Activated CD4-positive, CD25-positive, alpha-beta regulatory T cell (primary cell): ENCODE results near the gene IPPK.

Experiments used
- DNase-seq, 4 experiments: peaks; one replicate each; lab custom pipeline; 2025; lab: John Stamatoyannopoulos, UW

Gene IPPK, protein sequence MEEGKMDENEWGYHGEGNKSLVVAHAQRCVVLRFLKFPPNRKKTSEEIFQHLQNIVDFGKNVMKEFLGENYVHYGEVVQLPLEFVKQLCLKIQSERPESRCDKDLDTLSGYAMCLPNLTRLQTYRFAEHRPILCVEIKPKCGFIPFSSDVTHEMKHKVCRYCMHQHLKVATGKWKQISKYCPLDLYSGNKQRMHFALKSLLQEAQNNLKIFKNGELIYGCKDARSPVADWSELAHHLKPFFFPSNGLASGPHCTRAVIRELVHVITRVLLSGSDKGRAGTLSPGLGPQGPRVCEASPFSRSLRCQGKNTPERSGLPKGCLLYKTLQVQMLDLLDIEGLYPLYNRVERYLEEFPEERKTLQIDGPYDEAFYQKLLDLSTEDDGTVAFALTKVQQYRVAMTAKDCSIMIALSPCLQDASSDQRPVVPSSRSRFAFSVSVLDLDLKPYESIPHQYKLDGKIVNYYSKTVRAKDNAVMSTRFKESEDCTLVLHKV

DNA sequence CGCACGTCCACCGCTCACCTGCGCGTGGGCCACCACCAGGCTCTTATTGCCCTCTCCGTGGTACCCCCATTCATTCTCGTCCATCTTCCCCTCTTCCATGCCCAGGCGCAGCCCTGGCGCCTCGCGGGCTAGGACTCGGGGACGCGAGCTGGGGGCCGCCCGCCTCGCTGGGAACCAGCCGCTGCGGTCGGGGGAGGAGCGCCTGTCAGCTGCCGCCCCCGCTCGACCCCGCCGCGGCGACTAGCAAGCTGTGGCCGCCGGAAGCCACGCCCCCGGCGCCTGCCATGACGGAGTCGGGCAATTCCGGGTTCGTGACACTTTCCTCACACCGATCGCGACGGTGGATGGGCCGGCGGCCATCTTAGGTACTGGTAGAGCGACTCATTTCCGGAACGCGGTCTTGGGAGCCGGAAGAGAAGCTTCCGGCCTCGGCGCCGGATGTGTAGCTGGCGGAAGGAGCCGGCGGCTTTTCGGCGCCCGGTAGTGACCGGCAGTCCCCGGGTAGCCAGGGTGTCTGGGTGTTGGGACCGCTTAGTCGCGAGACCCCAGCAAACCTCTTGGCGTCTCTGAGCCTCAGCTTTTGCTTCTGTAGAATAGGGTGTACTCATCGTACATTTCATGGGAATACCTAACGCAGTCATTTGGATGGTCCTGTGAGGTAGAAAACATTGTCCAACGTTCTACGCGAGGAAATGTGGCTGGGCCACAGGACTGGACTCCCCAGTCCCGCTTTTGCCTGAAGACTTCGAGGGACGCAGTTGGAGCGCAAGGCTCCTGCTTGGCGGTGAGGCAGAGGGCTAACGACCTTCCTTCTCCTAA is at the start of gene IPPK:
Gene IPPK, minus strand, starts transcription at position 242 of the 819 bp plus-strand sequence. Its CDS starts 143 bp downstream, at position 99.
- DNase-seq, result peak; percentile 92 to 95 (median 94)

DNA sequence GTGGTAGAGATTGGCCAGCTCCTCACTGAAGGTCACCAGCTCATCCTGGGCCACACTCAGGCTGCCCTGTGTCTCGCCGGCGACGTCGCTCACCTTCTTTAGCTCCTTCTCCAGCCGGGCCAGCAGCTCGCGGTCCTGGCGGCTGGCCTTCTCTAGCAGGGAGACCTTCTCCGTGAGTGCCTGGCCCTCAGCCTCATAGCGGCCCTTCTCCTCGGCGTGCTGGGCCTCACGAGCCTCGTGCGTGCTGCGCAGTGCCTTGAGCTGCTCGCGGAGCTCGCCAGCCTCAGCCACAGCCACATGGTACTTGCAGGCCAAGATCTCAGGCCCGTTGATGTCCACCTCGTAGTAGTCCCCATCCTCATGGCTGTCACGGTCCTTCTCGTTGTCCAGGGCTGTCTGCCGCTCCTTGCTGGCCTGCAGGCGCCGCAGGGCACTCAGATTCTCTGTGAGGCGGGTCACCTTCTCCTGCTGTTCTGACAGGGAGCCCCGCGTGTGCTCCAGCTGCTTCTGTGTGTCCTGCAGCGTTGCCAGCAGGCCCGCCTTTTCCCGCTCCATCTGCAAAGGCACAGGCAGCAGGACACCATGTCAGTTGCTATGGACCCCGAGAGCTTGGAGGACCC is 49.2 kb upstream of the IPPK start:
- no peak for DNase-seq

DNA sequence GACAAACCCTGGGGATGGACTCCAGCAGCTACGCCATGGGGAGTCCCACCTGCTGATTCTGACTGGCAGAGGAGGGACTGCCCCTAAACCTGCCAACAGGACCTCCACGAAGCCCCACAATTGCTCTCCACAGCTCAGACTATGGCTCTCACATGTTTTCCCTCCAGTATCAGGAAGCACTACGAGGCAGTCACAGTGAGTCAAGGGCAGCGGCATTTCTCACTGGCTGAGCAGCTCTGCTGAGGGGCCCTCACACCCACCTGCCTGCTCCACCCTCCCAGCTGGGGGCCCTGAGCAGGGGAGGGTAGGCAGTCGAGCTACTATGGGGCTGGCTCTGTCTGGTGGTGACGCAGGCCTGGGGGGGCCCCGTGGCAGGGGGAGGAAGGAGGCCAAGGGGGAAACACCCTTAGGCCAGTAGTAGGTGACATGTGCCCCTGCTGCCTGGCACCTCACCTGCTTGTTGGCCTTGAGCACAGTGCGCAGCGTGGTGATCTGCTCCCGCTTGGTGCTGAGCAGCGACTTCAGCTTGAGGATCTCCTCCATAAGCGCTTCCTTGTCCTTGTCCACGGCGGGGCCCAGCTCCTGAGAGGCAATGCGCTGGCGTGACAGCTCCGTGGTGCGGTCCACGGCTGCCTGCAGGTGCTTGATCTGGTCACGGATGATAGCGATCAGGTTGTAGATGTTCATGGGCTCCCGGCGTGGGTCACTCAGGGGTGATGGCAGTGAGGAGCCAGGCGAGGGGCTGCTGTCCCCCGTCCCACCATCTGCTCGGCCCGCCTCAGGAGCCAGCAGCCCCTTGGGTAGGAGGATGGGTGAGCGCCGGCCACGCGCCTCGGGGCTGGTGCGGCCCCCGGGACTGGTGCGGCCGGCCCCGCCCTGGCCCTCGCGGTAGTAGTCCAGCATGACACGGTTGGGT is 48.4 kb upstream of the IPPK start:
- no peak for DNase-seq

DNA sequence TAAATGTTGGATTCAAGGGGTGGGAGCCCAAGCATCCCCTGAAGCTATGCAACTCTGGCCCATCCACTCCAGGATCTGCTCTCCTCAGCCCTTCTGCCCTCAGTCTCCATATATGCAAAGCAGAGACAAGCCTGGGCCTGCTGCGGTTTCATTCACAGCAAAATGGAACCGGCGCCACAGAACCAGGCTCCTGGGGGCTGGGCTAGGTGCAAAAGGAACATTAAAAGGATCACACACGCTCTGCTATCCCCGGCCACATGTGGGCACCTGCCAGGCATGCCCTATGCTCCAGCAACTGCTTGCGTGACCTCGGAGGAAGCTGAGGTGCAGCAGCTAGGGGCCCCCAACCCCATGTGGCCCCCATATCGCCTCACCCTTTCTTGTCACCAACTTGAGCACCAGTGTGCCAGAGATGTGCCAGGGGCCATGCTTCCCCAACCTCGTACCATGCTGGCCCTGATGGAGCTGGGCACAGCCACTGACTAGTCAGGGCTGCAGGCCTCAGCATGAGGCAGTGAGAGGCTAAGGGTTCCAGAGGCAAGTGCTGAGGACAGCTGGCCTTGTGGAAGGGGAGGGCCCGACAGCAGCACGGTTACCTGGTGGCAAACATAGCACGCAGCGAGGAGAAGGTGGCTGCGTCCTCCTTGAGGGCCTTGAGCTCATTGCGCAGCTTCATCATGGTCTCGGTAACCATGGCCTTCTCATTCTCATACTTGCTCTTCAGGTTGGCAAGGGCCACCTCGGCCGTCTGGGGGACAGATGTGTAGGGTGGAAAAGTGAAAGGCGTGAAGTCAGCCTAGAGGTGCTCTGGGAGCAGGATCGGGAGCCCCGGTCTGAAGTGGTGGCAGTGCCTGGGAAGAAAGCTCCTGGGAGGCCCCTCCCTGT is 47.5 kb upstream of the IPPK start:
- no peak for DNase-seq

GRCh38 chr9:92716557-92716956 is 46.6 kb upstream of the IPPK start:
- DNase-seq, result peak; percentile 60 to 87 (median 72)

DNA sequence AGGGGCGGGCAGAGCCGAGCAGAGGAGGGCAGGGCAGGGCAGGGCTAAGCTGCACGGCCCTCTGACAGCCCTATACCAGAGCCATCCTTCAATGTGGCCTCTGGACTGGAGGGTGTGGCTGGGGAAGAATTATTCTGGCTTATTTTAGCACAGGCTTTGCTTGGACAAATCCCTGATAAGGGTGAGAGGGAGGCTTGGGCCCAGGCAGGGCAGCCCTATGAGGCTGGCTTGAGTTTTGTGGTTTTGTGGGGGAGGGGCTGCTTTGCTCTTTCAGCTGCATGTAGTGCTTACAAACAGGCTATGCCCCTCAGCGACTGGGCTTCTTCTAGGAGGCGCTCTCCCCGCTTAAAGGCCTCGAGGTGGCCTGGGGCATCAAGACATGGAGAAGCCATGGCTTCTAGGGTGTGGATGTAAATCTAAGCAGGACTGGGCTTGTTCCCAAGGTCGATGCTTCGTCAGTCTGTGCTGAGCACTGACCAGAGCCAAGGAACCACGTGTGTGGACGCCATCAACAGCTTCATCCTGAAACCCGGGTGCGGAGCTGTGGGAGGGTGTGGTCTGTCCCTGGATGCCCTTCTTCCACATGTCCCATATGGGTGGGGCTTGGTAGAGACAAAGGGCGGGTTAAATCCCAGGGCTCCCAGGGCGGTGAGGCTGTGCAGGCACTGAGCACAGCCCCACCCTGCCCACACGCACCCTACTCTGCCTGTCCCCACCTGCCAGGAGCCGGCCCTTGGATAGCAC is 45.7 kb upstream of the IPPK start:
- no peak for DNase-seq

GRCh38 chr9:92714787-92715487 is 45.0 kb upstream of the IPPK start:
- no peak for DNase-seq

DNA sequence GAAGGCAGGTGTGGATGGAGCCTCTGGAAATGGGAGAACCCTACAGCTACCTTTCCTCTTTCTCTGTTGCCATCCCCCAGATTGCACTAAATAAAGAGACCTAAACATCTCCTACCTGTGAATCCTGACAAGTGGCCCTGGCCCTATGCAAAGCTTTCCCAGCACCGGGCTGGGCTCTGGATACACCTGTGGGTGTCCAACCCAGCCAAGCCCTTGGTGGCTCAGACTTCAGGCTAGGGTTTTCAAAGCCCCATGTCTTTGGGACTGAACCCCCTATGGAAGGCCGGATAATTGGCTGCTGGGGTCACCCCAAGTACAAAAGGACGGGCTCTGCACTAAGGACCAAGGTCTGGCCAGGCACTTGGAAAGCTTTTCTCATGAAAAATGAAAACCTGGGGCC is 44.1 kb upstream of the IPPK start:
- DNase-seq, result no peak

GRCh38 chr9:92713528-92713927 is 43.6 kb upstream of the IPPK start:
- DNase-seq, result no peak

- no peak for DNase-seq
These were observed 42.8 kb upstream of the IPPK start for GRCh38 chr9:92712767-92713166.

GRCh38 chr9:92711844-92712243 is 41.9 kb upstream of the IPPK start:
- no peak for DNase-seq

GRCh38 chr9:92711146-92711545 is 41.2 kb upstream of the IPPK start:
- DNase-seq, result no peak

GRCh38 chr9:92710368-92710767 is 40.4 kb upstream of the IPPK start:
- no peak for DNase-seq

DNA sequence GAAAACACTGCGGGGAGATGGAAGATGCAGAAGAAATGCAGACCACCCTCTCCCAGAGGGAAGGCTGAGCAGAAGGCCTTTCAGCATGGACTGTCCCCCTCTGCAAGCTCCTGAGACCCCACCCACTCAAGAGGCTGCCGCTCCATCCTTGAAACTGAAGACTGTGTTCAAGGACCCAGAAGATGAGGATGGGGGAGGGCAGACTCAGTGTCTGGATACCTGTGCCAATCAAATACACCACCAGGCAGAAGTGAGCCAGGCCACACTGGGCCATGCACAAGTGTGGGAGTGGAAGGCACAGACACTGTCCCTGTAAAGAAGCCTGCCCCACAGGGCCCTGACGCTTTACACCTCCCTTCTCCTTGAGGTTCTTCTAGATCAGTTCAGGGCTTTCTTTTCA is 40.0 kb upstream of the IPPK start:
- no peak for DNase-seq

DNA sequence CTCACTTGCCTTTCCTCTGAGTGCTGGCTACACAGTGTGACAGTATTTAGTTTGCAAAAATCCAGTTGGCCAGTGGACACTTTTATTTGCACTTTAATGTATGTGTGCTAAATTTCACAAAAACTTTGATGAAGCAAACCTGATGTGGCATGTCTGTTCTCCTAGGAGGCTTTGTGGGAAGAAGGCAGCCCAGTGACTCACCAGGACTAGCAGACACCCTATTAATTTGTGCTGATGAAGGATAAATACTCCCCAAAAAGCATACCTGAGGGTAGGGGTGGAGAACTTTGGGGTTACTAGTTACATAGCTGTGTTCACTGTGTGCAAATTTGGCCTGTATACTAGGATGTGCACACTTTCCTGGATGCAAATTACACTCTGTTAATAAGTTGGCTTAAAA is 39.3 kb upstream of the IPPK start:
- DNase-seq, result no peak

GRCh38 chr9:92707530-92707929 is 37.6 kb upstream of the IPPK start:
- no peak for DNase-seq

DNA sequence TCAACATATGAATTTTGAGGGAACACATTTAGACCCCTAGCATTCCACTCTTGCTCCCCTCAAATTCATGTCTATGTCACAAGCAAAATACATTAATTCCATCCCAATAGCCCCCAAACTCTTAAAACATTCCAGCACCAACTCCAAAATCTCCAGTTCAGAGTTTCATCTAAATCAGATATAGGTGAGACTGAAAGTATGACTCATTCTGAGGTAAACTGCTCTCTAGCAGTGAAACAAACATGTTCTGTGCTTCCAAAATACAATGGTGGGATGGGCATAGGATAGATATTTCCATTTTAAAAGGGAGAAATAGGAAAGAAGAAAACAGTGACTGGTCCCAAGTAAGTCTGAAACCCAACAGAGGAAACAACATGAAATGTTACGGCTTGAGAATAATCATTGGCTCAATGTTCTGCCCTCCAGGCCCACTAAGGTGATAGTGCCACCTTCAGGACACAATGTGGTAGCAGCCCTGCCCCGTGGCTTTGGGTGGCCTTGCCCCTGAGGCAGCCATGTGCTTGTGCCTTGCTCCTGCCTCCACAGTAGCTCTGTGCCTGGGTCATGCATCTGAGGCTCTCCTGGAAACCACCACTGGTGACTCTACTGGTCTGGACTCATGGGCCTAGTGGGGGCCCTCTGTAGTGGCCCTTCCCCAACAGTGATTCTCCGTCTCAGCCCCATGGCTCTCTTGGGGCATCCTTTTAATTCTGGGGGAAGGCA is 36.4 kb upstream of the IPPK start:
- DNase-seq, result no peak

GRCh38 chr9:92704528-92704927 is 34.6 kb upstream of the IPPK start:
- DNase-seq, result no peak
